ENCODE data around the gene NUP43. TPM values are rescaled to one million over a fixed set of nuclear protein-coding genes. Genes with fewer than 3 reads are reported as not detected.

Gene NUP43
- total and polyA plus RNA-seq, 2 donors from 2014 or later: 9.9 to 36.1 TPM

GRCh38 chr6:149698175-149698574, 48.2 kb downstream of the NUP43 start:
- H3K36me3 ChIP-seq (ENCODE audit: control insufficient read depth in 2 of 3, insufficient read depth in 3 of 3, low read length in 3 of 3): peaks cover 0 to 2% (median 0%) of the 10 kb centered on the region in 3 donors
- H3K9ac ChIP-seq (ENCODE audit: low read length in 3 of 3): no peak overlapping the region
- no peak overlapping the region for H3K27ac ChIP-seq (ENCODE audit: low read depth in 2 of 2, low read length in 2 of 2)
- no peak for TF ChIP-seq CTCF (IDR thresholded peaks at IDR 0.05; ENCODE audit: borderline replicate concordance, extremely low read depth, insufficient read depth)
- FAIRE-seq: no peak
- no peaks in the 10 kb centered on the region for H3K27me3 ChIP-seq (ENCODE audit: control insufficient read depth, insufficient read depth, low read length)
- no peak overlapping the region for H3K4me3 ChIP-seq (ENCODE audit: low read length in 3 of 3)
- no peak for DNase-seq
- intact Hi-C loops (cut with DNase I): no loop called here
- no peaks in the 10 kb centered on the region for H3K9me3 ChIP-seq (ENCODE audit: control insufficient read depth in 2 of 3, insufficient read depth in 1 of 3, low read length in 3 of 3)
- no peaks in the 10 kb centered on the region for H3K4me1 ChIP-seq (ENCODE audit: control insufficient read depth in 2 of 3, insufficient read depth in 2 of 3, low read depth in 1 of 3, low read length in 3 of 3)

DNA sequence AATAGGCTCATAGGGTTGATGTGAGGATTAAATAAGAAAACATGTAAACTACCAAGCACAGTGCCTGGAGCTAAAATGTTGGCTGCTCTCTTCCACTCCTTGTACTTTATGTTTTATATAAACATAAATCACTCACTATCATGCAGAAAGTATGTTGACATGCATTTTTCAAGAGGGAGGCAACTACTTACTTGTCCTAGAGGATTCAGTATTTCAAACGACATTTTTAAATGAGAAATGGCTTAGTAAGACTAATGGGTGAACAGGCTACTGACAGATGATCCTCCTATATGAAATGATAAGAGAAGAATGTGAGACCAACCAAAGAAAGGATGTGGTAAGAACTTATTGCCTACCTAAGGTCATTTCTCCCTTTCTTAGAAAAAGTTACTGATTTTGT, 49.4 kb downstream of the NUP43 start:
- no peaks in the 10 kb centered on the region for H3K4me1 ChIP-seq (ENCODE audit: control insufficient read depth in 2 of 3, insufficient read depth in 2 of 3, low read depth in 1 of 3, low read length in 3 of 3)
- no peaks in the 10 kb centered on the region for H3K9me3 ChIP-seq (ENCODE audit: control insufficient read depth in 2 of 3, insufficient read depth in 1 of 3, low read length in 3 of 3)
- no peak for DNase-seq
- H3K36me3 ChIP-seq (ENCODE audit: control insufficient read depth in 2 of 3, insufficient read depth in 3 of 3, low read length in 3 of 3): peaks cover 0 to 3% (median 2%) of the 10 kb centered on the region in 3 donors
- intact Hi-C loops (cut with DNase I): no loop called here
- H3K27ac ChIP-seq (ENCODE audit: low read depth in 2 of 2, low read length in 2 of 2): no peak overlapping the region
- no peak for FAIRE-seq
- no peaks in the 10 kb centered on the region for H3K27me3 ChIP-seq (ENCODE audit: control insufficient read depth, insufficient read depth, low read length)
- no peak overlapping the region for H3K4me3 ChIP-seq (ENCODE audit: low read length in 3 of 3)
- TF ChIP-seq CTCF (IDR thresholded peaks at IDR 0.05; ENCODE audit: borderline replicate concordance, extremely low read depth, insufficient read depth): no peak
- no peak overlapping the region for H3K9ac ChIP-seq (ENCODE audit: low read length in 3 of 3)

DNA sequence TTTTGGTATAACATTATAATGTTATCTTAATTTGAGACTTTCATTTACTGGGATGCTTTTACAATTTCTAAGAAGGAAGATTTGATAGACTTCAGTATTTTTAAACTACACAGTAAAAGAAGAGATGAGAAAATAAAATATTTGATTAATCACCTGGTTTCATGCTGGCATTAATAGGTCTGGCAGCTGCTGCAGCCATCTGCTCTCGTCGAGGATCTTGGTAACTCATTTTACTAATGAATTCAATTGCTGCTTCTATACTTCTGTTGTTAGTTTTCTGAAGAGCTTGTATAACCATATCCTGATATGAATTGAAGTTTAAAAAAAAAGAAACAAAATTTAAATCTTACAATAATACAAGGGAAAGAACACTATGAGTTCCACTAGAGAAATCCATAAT, 51.4 kb downstream of the NUP43 start:
- Histone ChIP-seq H3K4me1 (ENCODE audit: control insufficient read depth in 2 of 3, insufficient read depth in 2 of 3, low read depth in 1 of 3, low read length in 3 of 3) (no peaks in the 10 kb centered on the region), H3K4me3 (ENCODE audit: low read length in 3 of 3) (no peak overlapping the region), H3K36me3 (ENCODE audit: control insufficient read depth in 2 of 3, insufficient read depth in 3 of 3, low read length in 3 of 3) (peaks cover 0 to 3% (median 2%) of the 10 kb centered on the region in 3 donors), H3K27me3 (ENCODE audit: control insufficient read depth, insufficient read depth, low read length) (no peaks in the 10 kb centered on the region), H3K9ac (ENCODE audit: low read length in 3 of 3) (no peak overlapping the region), H3K9me3 (ENCODE audit: control insufficient read depth in 2 of 3, insufficient read depth in 1 of 3, low read length in 3 of 3) (no peaks in the 10 kb centered on the region), H3K27ac (ENCODE audit: low read depth in 2 of 2, low read length in 2 of 2) (no peak overlapping the region)
- no peak for DNase-seq
- TF ChIP-seq CTCF (IDR thresholded peaks at IDR 0.05; ENCODE audit: borderline replicate concordance, extremely low read depth, insufficient read depth): no peak
- FAIRE-seq: no peak
- intact Hi-C loops (cut with DNase I): no loop called here

DNA sequence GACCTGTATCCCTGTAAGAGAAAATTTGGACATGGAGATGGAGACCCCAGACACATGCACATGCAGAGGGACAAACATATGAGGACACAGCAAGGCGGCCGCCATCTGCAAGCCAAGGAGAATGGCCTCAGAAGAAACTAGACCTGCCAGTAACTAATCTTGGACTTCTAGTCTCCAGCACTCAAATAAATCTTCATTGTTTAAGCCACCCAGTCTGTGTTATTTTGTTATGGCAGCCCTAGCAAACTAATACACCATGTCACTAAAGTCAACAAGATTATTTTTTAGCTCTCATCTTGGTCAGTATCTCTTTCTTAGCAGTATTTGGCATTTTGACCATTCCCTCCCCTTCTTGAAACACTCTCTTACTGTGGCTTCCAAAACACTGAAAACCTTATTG, 55.1 kb downstream of the NUP43 start:
- DNase-seq (no peak), FAIRE-seq (no peak)
- no peak overlapping the region for H3K27ac ChIP-seq (ENCODE audit: low read depth in 2 of 2, low read length in 2 of 2)
- H3K9ac ChIP-seq (ENCODE audit: low read length in 3 of 3): no peak overlapping the region
- H3K9me3 ChIP-seq (ENCODE audit: control insufficient read depth in 2 of 3, insufficient read depth in 1 of 3, low read length in 3 of 3): no peaks in the 10 kb centered on the region
- peaks cover 0 to 3% (median 0%) of the 10 kb centered on the region in 3 donors for H3K36me3 ChIP-seq (ENCODE audit: control insufficient read depth in 2 of 3, insufficient read depth in 3 of 3, low read length in 3 of 3)
- TF ChIP-seq CTCF (IDR thresholded peaks at IDR 0.05; ENCODE audit: borderline replicate concordance, extremely low read depth, insufficient read depth): no peak
- no peaks in the 10 kb centered on the region for H3K27me3 ChIP-seq (ENCODE audit: control insufficient read depth, insufficient read depth, low read length)
- intact Hi-C loops (cut with DNase I): no loop called here
- H3K4me1 ChIP-seq (ENCODE audit: control insufficient read depth in 2 of 3, insufficient read depth in 2 of 3, low read depth in 1 of 3, low read length in 3 of 3): no peaks in the 10 kb centered on the region
- no peak overlapping the region for H3K4me3 ChIP-seq (ENCODE audit: low read length in 3 of 3)
